NT2/D1 (cell line): ENCODE data around the gene SIM1.

ENCODE experiments used
- DNase-seq: peaks from one replicate; pipeline ENCODE4 v3.0.0-alpha.2; 2011; ENCODE audit warnings: low read depth, low spot score
- H3K27me3 ChIP-seq: 2 replicates; pipeline ENCODE4 v1.6.0; 2011; ENCODE audit warnings: mild to moderate bottlenecking; ENCODE audit not compliant: insufficient read length, insufficient read depth
- H3K36me3 ChIP-seq: 2 replicates; pipeline ENCODE4 v1.6.1; 2011; ENCODE audit warnings: mild to moderate bottlenecking, low read length, mixed read lengths; ENCODE audit not compliant: insufficient read depth, insufficient read length
- H3K4me1 ChIP-seq: 2 replicates; pipeline ENCODE4 v1.5.1; 2011; ENCODE audit not compliant: insufficient read depth, insufficient read length
- H3K4me3 ChIP-seq: 2 replicates; pipeline ENCODE4 v1.5.1; 2011; ENCODE audit warnings: low read depth; ENCODE audit not compliant: insufficient read length
- H3K9ac ChIP-seq: 2 replicates; pipeline ENCODE4 v1.6.0; 2011; ENCODE audit warnings: low read depth; ENCODE audit not compliant: insufficient read length
- H3K9me3 ChIP-seq: 2 replicates; pipeline ENCODE4 v1.5.1; 2011; ENCODE audit warnings: mild to moderate bottlenecking, low read length; ENCODE audit not compliant: insufficient read depth
- SUZ12 ChIP-seq: IDR thresholded peaks from 2 replicates; pipeline ENCODE4 v1.6.1; 2011; ENCODE audit not compliant: insufficient read length, insufficient read depth; ENCODE audit errors: extremely low read depth
- YY1 ChIP-seq: IDR thresholded peaks from 2 replicates; pipeline ENCODE4 v1.6.1; 2011; ENCODE audit not compliant: insufficient read length, insufficient read depth
- ZNF274 ChIP-seq: IDR thresholded peaks from 2 replicates; pipeline ENCODE4 v1.6.1; 2011; ENCODE audit warnings: mild to moderate bottlenecking, low read depth, low read length

SIM1 gene

GRCh38 chr6:100353276-100354015, 111.3 kb downstream of the SIM1 start:
- Histone ChIP-seq H3K36me3 (no peaks in the 10 kb centered on the region), H3K27me3 (no peaks in the 10 kb centered on the region), H3K4me3 (no peak overlapping the region), H3K4me1 (no peaks in the 10 kb centered on the region), H3K9me3 (peaks cover 16% of the 10 kb centered on the region), H3K9ac (no peak overlapping the region)
- no peak for DNase-seq
- no peak for TF ChIP-seq SUZ12
- TF ChIP-seq YY1, result no peak
- no peak for TF ChIP-seq ZNF274

GRCh38 chr6:100350139-100350538, 114.6 kb downstream of the SIM1 start:
- DNase-seq, result no peak
- TF ChIP-seq ZNF274 (no peak), SUZ12 (no peak), YY1 (no peak)
- Histone ChIP-seq H3K36me3 (no peaks in the 10 kb centered on the region), H3K9me3 (peaks cover 16% of the 10 kb centered on the region), H3K9ac (no peak overlapping the region), H3K4me3 (no peak overlapping the region), H3K4me1 (no peaks in the 10 kb centered on the region), H3K27me3 (no peaks in the 10 kb centered on the region)

- H3K4me3 ChIP-seq, result no peak overlapping the region
- TF ChIP-seq YY1 (no peak), SUZ12 (no peak), ZNF274 (no peak)
- H3K36me3 ChIP-seq, result no peaks in the 10 kb centered on the region
- no peak for DNase-seq
- H3K4me1 ChIP-seq, result no peaks in the 10 kb centered on the region
- no peaks in the 10 kb centered on the region for H3K27me3 ChIP-seq
- peaks cover 16% of the 10 kb centered on the region for H3K9me3 ChIP-seq
- H3K9ac ChIP-seq, result no peak overlapping the region
These were observed 115.4 kb downstream of the SIM1 start for GRCh38 chr6:100349366-100349765.

- Histone ChIP-seq H3K27me3 (no peaks in the 10 kb centered on the region), H3K9ac (no peak overlapping the region), H3K4me3 (no peak overlapping the region), H3K9me3 (peaks cover 6% of the 10 kb centered on the region), H3K36me3 (no peaks in the 10 kb centered on the region), H3K4me1 (no peaks in the 10 kb centered on the region)
- TF ChIP-seq SUZ12, result no peak
- no peak for TF ChIP-seq YY1
- TF ChIP-seq ZNF274, result no peak
- no peak for DNase-seq
These were observed 116.7 kb downstream of the SIM1 start for GRCh38 chr6:100347901-100348550.

GRCh38 chr6:100346828-100347227, 117.9 kb downstream of the SIM1 start:
- DNase-seq, result no peak
- H3K9ac ChIP-seq, result no peak overlapping the region

GRCh38 chr6:100346203-100346602, 118.5 kb downstream of the SIM1 start:
- DNase-seq, result no peak
- Histone ChIP-seq H3K4me3 (no peak overlapping the region), H3K4me1 (no peaks in the 10 kb centered on the region), H3K27me3 (no peaks in the 10 kb centered on the region), H3K9ac (no peak overlapping the region), H3K36me3 (no peaks in the 10 kb centered on the region), H3K9me3 (peaks cover 2% of the 10 kb centered on the region; the same call in 1 of the 2 replicates)
- TF ChIP-seq ZNF274 (no peak), YY1 (no peak), SUZ12 (no peak)

More at GRCh38 chr6:100346828-100347227, 117.9 kb downstream of the SIM1 start:
- Histone ChIP-seq H3K9me3 (peaks cover 6% of the 10 kb centered on the region; the same call in 1 of the 2 replicates), H3K36me3 (no peaks in the 10 kb centered on the region), H3K27me3 (no peaks in the 10 kb centered on the region), H3K4me1 (no peaks in the 10 kb centered on the region), H3K4me3 (no peak overlapping the region)
- TF ChIP-seq ZNF274 (no peak), YY1 (no peak), SUZ12 (no peak)

- no peaks in the 10 kb centered on the region for H3K36me3 ChIP-seq
- H3K9me3 ChIP-seq, result no peaks in the 10 kb centered on the region
- no peaks in the 10 kb centered on the region for H3K4me1 ChIP-seq
- TF ChIP-seq ZNF274 (no peak), SUZ12 (no peak), YY1 (no peak)
- H3K4me3 ChIP-seq, result no peak overlapping the region
- no peak for DNase-seq
- no peak overlapping the region for H3K9ac ChIP-seq
- no peaks in the 10 kb centered on the region for H3K27me3 ChIP-seq
These were observed 120.0 kb downstream of the SIM1 start for GRCh38 chr6:100344761-100345160.
